PC-3 (cell line): ENCODE results near the gene MYO18A.

Experiments
- CTCF ChIP-seq: fragments of 300-600 bp; sonication (generic); conservative IDR thresholded peaks from 2 replicates; pipeline ENCODE4 v1.5.1; 2017; ENCODE audit warnings: antibody characterized with exemption, low read depth, mild to moderate bottlenecking, low read length
- EZH2 ChIP-seq: fragments of 300-600 bp; sonication (generic); IDR thresholded peaks from one replicate; pipeline ENCODE4 v1.6.1; 2017; ENCODE audit warnings: antibody characterized with exemption, mild to moderate bottlenecking, low read length; ENCODE audit not compliant: unreplicated experiment
- EZH2phosphoT487 ChIP-seq: fragments of 300-600 bp; sonication (generic); IDR thresholded peaks from 2 replicates; pipeline ENCODE4 v1.6.1; 2018; ENCODE audit warnings: mild to moderate bottlenecking, antibody characterized with exemption, low read length, borderline replicate concordance

- TF ChIP-seq CTCF (no peak), EZH2 (no peak), EZH2phosphoT487 (no peak)
These were observed 30.7 kb upstream of the MYO18A start for GRCh38 chr17:29210879-29211278.
